HUDEP-2 (cell line): Measurements from ENCODE around the gene RASAL2.

Source experiments
- DNase-seq, 76 experiments: peaks; one replicate each; lab custom pipeline; 2025; ENCODE audit not compliant: unreplicated experiment in 76 of 76; lab: John Stamatoyannopoulos, UW

Gene RASAL2

DNA sequence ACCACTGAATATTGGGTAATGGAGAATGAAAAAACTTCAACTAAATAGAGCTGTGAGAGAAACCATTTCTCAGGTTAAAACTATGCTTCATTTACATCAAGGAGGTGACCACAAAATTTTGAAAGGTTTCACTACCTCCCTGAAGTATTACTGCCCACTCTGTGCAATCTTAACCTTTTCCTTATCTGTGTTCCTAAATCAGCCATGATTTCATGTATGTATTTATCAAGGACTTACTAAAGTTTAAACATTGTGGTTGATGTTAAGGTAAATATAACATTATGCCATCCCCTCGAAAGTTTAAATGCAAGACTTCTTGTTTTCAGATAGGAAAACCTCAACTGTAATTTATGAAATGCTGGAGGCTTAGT, 318.5 kb downstream of the RASAL2 start:
- no peak for DNase-seq

DNA sequence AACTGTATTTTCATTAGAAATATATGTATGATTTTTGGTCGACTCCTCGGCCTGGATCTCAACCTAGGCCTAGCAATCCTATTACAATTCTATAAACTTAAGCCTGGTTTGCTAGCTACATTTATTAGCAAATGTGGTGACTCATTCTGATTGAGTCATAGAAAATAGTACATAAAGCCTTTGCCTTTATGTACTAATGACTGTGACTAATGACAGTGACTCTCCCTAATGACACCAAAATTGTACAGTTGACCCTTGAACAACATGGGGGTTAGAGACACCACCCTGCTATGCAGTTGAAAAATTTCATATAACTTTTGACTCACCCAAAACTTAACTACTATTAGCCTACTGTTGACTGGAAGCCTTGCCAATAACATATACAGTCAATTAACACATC, 324.0 kb downstream of the RASAL2 start:
- no peak for DNase-seq

DNA sequence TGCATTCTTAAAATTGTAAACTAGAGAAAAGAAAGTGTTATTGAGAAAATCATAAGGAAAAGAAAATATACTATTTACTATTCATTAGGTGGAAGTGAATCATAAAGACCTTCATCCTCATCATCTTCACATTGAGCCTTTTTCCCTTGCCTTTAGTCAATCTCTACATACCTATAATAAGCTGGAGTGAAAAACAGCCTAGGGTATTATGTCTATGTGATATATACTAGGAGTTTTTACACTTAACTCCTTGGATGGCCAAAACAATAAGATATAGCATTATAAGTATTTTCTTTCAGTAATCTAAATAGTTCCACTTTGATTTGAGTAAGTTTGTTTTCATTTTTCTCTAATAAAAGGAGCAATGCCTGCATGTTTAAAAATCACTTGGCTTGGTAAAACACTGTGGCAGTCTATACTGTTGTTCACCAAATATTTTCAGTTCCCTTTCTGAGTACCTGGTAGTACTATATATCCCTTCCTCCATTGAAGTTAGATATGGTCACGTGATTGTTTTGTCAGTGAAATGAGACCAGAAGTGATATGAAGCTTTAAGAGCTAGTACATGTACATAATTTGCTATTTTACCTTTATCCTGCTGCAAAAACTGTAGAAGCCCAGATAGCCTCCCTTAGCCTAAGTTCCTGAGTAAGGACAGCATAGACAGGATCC, 324.5 kb downstream of the RASAL2 start:
- no peak for DNase-seq

DNA sequence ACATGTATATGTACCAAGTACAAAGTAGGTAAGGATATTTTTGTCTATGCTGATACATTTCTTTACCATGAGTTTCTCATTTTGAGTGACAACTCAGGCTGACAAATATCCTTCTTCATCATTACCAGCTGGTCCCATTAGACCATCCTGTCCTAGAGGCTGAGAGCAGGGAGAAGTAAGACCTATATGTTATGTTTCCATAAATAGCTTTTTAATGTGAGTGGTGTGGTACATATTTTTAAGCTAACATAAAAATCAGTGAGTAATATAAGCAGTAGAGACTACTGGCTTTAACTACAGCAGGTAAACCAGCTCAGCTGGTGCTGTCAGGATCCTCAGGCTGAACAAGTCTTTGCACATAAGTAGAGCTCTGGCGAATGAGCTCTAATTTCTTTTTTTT, 340.5 kb downstream of the RASAL2 start:
- no peak for DNase-seq

DNA sequence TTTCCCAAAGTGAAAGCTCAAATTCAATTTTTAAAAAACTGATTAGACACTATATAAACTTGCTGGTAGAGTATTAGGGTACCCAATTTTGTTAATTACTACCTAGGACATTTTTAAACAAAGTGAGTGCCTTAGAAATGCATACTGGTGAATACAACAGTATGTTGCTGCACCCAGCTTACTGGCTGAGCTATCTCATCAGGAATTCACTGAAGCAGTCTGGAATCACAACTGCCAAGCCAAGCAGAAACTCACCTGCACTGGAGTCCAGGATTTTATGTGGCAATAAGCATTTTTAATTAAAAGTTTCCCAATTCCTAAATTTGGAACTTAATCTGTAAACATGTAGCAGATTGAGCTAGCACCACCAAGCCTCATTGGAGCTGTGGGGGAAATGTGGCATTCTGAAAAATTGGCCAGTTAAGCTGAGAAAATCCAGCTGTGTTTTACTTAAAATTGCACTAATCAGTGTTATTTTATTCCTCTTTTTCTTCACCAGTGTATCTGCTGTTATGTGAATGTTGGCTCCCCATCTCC, 341.1 kb downstream of the RASAL2 start:
- no peak for DNase-seq

DNA sequence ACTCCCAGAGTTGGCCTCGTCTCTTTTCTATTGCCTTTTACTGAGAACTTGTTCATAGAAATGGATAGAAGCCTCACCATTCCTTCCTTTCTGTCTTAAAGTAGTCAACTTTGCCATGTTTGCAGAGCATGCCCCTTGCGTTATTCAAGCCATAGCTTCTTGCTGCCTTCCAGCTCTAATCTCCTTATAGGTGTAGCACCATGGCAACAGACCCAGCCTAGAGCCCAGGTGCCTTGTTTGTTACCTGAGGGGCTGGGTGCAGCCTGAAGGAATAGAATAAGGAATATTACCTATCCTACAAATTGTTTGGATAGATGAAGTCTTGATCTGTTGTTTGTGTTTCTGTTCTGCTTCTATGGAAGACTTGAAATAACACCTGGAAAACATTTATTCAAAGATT, 343.0 kb downstream of the RASAL2 start:
- DNase-seq = no peak

DNA sequence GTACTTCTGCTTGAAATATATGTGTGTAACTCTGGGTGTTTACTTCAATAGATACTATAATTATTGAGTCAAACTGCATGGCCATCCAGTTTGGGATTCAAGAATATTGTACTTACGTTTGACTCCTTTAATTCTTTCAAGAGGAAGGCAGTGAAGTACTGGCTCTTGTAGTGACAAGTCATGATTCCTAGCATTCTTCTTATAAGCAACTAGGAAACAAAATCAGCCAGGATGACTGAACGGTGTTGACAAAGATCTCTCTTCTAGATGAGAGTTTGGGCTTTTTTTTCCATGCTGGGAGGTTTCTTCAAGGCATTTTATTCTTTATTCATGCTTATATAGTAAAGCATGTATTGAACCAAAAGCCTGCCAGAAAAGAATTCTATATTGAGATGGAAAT, 344.5 kb downstream of the RASAL2 start:
- DNase-seq = no peak

DNA sequence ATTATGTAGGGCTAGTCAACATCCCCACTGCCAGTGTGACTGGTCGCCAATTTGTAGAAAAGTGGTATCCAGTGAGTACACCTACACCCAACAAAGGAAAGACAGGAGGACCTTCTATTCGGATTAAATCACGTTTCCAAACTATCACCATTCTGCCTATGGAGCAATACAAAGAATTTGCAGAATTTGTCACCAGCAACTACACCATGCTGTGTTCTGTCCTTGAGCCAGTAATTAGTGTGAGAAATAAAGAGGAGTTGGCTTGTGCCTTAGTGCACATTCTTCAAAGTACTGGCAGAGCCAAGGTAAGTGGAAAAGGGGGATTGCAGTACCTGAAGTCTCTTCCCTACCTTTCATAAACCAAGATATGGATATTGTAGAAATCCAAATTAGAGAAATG, 349.0 kb downstream of the RASAL2 start:
- DNase-seq = no peak

DNA sequence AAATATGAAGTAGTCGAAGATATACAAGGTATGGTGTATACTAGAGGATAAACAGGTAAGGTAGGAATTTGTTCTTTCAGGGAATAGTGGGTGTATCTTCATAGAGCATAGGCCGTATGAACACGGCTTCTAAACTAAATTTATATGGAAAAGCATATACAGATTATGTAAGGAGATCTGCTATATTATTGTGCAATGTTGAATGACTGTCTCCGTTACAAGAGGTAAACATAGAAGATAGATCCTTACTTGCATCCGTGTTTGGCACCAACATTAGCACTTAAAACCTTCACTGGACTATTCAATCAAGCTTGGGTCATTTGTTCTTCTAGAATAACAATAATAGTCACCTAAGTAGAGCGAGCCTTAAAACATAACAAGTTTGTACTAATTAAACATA, 357.0 kb downstream of the RASAL2 start:
- no peak for DNase-seq

DNA sequence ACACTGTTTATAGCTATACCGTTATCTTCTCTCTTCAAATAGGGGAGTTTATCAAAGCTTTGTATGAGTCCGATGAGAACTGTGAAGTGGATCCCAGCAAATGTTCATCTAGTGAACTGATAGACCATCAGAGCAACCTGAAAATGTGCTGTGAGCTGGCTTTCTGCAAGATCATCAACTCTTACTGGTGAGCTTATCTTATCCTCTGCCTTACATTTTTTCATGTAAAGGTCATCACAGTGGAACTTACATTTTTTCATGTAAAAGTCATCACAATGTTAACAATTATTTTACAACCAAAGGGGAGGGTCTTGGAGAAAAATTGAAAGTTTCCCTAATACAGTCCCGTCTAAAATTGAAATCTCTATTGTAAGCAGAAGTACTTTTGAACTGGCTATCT, 357.6 kb downstream of the RASAL2 start:
- DNase-seq = no peak

DNA sequence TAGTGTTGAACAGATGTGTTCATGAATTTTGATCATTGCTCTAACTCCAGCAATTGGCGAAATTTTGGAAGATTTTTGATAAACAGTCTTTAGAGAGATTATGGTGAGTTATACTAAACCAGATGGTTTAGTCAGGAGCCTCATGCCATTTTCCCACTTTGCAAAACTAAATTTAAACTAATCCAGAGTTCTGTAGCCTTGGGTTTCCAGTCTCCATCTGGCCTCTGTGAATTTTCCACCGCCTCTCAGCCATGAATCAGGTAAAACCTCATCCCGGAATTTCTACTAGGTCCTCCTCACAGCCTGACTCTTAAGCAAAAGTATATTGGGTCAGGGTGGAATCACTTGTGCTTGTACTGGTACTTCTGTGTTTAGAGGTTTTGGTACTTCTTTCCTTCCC, 358.1 kb downstream of the RASAL2 start:
- DNase-seq = no peak

DNA sequence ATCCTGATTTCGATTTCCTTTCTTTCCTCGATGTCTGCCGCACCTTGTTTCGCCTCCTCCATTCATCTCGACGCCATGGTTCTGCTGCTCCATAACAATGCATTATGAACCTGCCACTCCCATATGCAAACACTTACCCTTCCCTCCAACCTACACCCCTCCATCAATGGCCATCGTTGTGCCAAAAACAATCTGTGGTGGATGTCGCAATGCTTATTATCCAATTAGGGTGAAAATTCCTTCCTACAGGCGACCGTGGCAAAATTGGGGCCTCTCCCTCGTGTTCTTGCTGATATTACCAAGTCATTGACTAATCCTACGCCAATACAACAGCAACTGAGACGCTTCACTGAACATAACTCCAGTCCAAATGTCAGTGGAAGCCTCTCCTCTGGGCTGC, 362.6 kb downstream of the RASAL2 start:
- DNase-seq = no peak

DNA sequence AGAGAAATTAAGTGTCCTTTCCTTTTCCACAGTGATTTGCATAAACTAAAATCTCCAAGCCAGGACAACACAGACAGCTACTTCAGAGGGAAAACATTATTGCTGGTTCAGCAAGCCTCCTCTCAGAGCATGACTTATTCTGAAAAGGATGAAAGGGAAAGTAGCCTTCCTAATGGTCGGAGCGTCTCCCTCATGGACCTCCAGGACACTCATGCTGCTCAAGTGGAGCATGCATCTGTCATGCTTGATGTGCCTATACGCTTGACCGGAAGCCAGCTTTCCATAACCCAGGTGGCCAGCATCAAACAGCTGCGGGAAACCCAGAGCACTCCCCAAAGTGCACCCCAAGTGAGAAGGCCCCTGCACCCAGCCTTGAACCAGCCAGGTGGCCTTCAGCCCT, 363.7 kb downstream of the RASAL2 start:
- no peak for DNase-seq

DNA sequence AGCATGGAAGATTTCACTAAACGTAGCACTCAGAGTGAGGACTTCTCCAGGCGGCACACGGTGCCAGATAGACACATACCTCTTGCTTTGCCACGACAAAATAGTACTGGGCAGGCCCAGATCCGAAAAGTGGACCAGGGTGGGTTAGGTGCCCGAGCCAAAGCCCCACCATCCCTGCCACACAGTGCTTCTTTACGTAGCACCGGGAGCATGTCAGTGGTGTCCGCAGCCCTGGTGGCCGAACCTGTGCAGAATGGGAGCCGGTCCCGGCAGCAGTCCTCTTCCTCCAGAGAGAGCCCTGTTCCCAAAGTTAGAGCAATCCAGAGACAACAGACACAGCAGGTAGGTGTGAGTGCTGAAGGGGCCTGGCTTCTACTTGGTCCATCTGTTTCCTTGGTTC, 364.3 kb downstream of the RASAL2 start:
- no peak for DNase-seq

DNA sequence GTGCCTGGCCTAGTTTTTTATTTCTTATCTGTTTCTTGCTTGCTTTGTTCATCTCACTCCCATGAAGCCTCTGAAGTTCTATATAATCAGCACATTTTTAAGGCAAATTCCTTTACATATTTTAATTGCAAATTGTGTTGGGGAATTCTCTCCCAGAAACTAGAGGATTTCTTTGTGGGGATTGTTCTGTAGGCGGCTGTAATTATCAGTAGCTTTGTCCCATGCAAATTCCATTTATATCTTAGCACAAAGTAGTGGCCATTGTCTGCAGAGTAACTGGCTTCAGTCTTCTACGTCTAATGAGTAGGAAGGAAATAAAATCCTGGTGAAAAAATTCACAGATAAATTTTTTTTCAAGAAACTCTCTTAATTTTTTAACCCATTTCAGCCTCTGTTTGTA, 367.2 kb downstream of the RASAL2 start:
- DNase-seq = no peak

DNA sequence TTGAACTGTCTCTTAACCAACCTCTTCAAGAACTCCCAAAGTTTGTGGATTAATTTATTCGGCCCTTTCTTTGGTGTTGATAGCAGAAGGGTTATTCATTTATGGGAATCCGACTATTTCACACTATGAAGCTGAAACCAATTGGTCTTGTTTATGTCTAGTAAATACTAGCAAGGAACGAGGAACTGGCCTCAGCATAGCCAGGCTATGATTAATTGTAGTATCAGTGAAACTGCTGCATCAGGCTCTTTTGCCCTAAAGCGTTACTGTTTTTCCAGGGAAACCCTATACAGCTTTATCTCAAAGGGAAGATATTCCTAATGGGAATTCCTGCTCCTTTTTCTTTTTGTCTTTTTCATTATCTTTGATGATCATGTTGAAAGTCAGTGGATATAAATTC, 367.8 kb downstream of the RASAL2 start:
- DNase-seq = no peak

DNA sequence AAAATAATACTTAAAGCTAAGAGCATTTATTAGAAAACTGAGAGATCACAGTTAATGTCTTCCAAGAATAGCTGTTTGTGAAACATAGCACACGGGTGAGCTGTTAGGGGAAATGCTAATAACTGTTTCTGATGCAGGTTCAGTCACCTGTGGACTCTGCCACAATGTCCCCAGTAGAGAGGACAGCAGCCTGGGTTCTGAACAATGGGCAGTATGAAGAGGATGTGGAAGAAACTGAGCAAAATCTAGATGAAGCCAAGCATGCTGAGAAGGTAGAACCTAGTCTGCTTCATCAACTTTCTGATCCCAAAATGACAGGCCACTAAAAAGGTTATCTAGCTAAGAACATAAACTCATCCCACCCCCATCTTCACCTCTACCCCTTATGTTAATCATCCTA, 370.2 kb downstream of the RASAL2 start:
- no peak for DNase-seq

DNA sequence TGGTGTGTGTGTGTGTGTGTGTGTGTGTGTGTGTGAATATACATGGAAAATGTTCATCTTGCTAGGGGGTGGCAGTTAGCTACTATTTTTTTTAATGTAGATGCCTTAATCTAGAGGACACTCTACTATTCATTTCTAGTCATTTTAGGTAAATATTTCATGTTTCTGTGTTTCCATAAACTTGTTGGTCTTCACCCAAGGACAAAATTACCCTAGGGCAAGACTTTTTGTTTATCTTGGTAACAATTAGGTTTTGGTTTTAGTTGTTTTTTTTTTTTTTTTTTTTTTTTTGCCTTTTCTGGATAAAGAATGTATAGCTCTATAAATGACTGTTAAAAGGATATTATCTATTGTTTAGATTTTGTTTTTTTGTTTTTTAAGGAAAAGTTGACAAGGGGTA, 370.7 kb downstream of the RASAL2 start:
- no peak for DNase-seq

DNA sequence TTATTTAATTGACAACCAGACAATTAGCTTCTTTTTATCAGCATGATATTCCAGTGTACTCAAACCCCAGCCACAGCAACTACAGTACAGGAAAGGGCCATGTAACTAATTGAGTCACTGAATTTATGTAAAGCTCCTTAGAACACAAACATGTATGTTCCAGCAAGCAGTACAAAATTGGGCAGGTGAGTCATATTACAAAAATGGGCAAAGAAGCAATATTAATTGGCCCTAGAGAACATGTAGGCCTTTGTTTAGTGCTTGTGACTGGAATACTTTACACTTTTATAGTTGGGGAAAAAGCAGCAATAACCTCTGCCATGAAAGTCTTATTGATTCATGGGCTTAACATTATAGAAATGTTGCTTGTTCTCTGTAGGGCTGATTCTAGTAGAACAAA, 371.1 kb downstream of the RASAL2 start:
- no peak for DNase-seq

DNA sequence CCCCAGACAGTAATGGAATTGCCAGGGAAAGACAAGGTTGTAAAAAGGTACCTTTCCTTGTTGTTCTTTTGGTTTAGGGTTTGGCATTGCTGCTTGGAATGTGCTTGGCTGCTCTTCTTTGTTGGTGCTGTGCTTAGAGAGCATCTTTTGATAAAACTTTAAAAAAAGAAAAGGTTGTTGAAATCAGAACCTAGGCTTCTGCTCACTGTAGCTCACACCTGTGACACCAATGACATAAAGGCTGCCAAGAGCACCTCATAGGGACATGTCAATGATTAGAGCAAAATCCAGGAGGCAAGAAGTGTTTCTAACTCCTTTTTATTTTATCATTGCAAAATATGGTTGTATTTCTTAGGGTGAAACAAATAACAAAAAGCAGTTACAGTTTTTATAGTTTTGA, 373.9 kb downstream of the RASAL2 start:
- no peak for DNase-seq

DNA sequence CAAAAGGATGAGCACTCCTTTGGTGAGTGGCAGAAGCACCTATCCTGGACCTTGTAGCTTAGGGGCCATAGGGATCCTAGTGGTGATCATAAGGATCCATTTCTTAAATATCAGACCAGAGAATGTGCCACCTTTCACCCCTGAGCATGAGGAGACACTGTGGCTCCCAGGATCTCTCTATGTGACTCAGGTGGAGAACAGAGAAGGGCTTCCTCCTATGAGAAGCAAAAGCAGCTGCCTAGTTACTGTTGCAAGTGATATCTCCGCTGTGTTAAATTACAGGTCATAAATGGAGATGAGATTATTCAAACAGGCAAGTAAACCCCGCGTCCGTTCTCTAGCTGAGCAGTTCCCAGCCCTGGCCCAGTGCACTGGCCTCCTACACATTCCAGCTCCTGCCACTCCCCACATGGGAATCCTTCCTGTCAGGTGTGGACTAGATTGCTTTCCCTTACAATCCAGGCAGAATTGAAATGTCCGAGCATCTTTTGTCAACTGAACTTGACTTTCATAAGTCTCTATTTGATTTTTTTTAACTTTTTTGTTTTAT, 376.6 kb downstream of the RASAL2 start:
- DNase-seq = no peak

DNA sequence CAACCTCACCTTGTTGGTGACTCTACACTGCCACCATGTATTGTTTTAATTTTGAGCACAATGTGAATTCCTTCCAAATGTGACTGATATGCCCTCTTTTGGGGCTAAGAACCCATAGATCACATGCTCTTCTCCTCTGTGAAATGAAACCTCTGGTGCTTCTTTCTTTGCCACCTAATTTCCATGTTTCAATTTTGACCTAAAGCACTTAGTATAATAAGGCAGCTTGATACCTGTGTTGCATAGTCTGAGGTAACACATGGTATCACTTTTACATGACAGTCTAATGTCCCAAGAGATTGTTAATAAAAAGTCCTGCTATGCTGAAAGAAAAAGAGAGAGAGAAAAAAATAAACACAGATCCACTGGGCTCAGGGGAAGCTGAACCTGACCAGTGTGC, 378.6 kb downstream of the RASAL2 start:
- no peak for DNase-seq

DNA sequence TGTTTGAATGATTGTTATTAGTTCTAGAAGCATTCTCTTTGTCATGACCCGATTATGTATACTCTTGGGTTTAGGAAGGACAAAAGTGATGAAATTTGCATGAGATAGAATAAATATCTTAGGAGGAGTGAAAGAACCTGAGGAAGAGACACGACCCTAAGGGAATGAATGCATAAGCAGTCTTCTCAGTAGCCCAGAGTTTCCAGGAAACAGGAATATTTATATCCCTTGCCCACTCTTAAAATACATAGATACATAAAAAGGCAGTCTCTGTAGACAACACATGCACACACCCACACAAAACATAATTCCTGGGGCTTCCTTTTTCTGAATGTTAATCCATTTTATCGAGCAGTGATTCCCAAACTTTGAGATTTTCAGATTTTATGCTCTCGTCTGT, 383.5 kb downstream of the RASAL2 start:
- no peak for DNase-seq
